KOPT-K1 (cell line): Measurements from ENCODE around the gene ZNF143.
"Not testable (repeated sequence)": the region's sequence is repeated elsewhere in the genome, so short reads cannot be mapped to it uniquely, and the experiment has no call there.

Experiments used
- H3K27ac ChIP-seq: fragments of 200-600 bp; sonication (generic); 2 replicates; pipeline ENCODE4 v1.5.1; 2016; ENCODE audit warnings: antibody characterized with exemption, mild to moderate bottlenecking, low read depth, low read length; ENCODE audit not compliant: poor library complexity, severe bottlenecking
- H3K36me3 ChIP-seq: fragments of 200-600 bp; sonication (generic); 2 replicates; pipeline ENCODE4 v1.5.1; 2017; ENCODE audit warnings: antibody characterized with exemption, mild to moderate bottlenecking, low read length, moderate library complexity; ENCODE audit not compliant: insufficient read depth
- H3K9me3 ChIP-seq: fragments of 200-600 bp; sonication (generic); 2 replicates; pipeline ENCODE4 v1.5.1; 2017; ENCODE audit warnings: antibody characterized with exemption, low read length, mild to moderate bottlenecking; ENCODE audit not compliant: insufficient read depth, poor library complexity, severe bottlenecking

The ZNF143 gene

DNA sequence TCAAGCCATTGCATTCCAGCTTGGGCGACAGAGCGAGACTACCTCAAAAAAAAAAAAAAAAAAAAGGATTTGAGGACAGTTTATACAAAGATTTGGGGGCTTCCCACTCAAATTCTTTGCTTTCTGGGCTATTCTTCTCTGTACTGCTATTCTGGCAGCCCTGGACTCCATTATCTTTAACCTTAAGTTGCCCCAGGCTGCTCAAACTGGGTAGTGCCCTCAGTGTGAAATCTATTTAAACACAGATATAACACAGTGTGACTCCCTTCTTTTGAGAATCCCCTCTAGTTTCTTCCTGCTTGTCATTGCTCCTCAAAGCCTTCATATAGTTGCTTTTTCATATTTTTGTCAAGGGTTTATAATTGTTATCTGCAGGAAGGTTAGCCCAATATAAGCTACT lies 63.2 kb downstream of the ZNF143 start:
- no peak overlapping the region for H3K27ac ChIP-seq

DNA sequence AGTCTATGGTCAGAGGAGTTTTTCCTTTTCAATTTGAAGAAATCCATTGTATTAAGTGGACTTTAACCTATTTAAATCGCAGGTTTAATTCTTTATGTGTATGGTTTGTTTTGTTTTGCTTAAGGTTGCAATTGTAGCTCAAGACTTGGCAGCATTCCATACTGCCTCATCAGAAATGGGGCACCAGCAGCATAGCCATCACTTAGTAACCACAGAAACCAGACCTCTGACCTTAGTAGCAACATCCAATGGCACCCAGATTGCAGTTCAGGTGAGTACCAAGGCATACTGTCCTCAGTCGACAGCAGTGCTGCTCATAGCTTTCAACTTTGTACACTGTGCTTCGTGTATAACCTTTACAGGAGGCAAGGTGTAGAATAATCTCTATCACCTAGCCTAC lies 64.3 kb downstream of the ZNF143 start:
- peaks cover 27% of the 10 kb centered on the region for H3K36me3 ChIP-seq
- no peak overlapping the region for H3K27ac ChIP-seq
- no peaks in the 10 kb centered on the region for H3K9me3 ChIP-seq

More for the DNA sequence above, 63.2 kb downstream of the ZNF143 start:
- no peaks in the 10 kb centered on the region for H3K9me3 ChIP-seq
- peaks cover 33% of the 10 kb centered on the region for H3K36me3 ChIP-seq

DNA sequence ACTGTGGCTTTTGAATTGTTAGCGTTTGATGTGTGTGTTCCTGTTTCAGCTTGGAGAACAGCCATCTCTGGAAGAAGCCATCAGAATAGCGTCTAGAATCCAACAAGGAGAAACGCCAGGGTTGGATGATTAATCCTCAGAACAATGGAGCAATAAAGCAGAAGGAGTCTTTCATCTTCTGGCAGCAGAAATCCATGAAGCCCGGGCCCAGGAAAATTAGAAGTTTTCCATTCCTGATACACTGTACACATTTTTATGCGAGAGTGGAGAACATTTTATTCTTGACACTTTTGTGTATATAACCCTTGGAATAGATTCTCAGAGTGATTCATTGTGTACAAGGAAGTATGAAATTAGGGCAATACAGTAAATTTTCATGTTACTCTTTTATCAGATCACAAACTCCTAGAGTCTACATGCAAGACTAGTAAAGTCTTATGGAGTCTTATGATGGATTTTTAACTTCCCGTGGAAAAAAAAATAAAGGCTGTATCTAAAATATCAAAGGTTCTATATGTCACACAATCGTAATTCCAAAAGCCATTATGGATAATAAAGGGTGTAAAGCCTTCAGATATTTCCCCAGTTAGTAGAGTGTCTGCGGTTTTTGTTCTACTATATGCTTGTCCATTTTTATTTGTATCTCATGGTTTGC lies 66.8 kb downstream of the ZNF143 start:
- no peak overlapping the region for H3K27ac ChIP-seq
- peaks cover 27% of the 10 kb centered on the region for H3K36me3 ChIP-seq
- H3K9me3 ChIP-seq: no peaks in the 10 kb centered on the region

DNA sequence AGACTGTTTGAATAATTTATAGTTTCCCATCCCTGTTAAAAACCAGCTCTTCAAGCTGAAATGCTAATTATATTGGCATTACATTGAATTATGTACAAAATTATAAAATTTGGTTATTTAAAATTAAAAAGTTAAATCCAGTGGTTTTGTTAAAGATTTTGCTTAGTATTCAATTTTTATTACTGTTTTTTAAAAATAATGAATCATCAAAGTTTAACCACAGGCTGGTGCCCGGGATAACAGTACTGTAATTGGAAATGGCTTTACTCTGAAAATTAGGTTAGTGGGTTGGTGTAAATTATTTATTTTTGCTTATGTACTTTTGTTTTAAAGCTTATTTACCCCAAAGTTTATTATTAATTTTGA lies 67.3 kb downstream of the ZNF143 start:
- Histone ChIP-seq H3K9me3 (no peaks in the 10 kb centered on the region), H3K27ac (no peak overlapping the region), H3K36me3 (peaks cover 27% of the 10 kb centered on the region)

DNA sequence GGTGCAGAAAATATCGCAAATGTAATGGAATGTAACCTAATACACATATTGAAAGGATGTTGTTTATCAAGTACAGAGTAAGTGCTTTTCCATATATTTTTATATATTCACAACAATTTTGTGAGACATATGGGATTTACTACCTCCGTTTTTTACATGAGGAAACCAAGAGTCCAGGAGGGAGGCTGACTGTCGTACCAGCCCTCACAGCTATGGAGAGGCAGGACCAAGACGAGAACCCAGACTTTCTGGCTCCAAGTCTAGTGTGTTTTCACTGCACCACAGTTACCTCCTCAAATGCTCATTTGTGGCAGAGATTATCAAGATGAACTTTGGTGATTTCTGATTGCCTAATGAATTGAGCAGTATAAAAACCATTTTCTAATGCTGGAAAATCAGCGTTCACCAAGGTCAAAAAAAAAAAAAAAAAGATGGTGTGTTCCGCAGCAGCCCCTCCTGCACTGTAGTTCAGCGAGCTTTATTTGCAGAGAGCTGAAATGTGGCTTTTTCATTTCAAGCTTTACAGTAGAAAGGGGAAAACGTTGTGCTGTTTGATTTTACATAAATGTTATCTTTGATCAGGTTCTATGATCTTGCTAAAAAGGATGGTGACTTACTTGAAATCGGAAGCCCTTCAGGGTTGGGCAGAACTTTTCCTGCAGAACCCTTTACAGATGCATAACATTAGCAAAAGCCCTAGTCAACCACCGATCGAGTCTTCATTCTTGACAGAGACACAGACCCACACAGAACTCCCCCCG lies 67.9 kb downstream of the ZNF143 start:
- no peaks in the 10 kb centered on the region for H3K9me3 ChIP-seq
- no peak overlapping the region for H3K27ac ChIP-seq
- H3K36me3 ChIP-seq: peaks cover 27% of the 10 kb centered on the region

DNA sequence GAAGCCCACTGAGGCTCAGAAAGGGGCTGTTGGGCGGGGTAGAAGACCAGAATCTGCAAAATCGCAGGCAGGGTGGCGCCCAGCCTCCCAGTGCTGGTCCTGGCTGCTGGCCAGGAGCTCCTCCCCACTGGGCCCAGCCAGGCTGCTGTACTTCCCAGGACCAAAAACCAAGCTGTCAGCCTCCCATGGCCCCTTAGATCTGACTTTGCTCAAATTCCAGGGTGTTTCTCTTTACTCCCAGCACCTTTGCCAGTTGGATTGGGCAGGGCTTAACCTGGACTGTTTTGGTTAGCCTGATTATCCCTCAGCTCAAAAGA lies 68.5 kb downstream of the ZNF143 start:
- Histone ChIP-seq H3K36me3 (peaks cover 27% of the 10 kb centered on the region), H3K9me3 (no peaks in the 10 kb centered on the region), H3K27ac (no peak overlapping the region)

DNA sequence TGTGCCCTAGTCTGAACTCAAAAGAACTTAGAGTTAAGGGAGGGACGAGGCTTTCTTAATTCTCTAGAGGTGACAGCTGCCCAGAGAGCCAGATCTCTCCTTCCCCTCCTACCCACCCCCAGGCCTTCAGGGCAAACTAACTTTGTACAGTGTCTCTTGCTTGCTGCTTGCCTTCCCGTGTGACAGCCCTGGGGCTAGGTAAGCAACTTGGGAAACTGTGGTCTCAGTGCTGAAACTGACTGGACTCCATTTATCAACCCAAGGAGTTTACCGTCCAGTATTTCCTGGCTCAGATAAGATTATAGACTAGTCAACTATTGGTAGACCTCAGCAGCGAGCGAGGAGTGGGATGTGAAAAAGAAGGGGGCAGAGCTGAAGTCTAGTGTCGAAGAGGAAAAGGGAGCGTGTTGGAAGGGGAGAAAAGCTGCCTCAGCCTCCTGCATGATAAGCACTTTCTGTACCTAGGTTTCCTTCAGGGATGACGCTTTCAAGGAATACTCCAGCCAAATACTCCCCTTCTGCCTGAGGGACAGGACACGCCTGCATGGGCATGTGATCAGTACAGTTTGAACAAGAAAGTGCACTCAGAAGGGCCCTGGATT lies 69.3 kb downstream of the ZNF143 start:
- Histone ChIP-seq H3K9me3 (no peaks in the 10 kb centered on the region), H3K36me3 (peaks cover 23% of the 10 kb centered on the region), H3K27ac (no peak overlapping the region)

DNA sequence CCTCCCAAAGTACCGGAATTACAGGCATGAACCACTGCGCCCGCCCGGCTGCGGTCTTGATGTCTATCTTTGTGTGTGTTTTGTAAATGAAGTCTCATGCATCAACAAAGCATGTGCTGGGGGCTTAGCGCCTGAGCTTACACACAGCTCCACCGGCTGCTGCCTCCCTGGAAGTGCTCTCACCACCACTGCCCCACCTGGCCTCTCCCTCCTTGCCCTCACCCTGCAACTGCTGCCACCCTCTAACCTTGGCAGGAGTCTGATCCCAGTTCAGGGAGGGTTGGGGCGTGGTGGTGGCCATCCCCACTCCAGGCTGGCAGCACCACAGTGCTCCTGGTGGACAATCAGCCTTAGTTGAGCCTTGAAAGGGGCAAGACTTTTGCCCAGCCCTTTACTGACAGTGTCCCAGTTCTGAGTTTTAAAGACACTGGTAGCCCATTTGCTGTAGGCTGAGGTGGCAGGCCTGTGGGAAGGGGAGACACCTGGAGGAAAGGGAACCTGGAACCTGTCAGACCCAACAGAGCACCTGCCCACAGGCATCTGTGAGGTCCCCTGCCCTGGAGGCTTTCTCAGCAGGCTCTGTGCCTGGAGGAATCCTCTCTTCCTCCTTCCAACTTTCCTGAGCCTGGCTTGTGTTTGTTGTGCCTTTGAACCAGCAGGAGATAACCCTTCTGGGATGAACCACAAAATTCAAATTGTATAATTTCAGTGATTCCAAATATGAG lies 70.3 kb downstream of the ZNF143 start:
- Histone ChIP-seq H3K36me3 (peaks cover 14% of the 10 kb centered on the region), H3K27ac (no peak overlapping the region), H3K9me3 (no peaks in the 10 kb centered on the region)

DNA sequence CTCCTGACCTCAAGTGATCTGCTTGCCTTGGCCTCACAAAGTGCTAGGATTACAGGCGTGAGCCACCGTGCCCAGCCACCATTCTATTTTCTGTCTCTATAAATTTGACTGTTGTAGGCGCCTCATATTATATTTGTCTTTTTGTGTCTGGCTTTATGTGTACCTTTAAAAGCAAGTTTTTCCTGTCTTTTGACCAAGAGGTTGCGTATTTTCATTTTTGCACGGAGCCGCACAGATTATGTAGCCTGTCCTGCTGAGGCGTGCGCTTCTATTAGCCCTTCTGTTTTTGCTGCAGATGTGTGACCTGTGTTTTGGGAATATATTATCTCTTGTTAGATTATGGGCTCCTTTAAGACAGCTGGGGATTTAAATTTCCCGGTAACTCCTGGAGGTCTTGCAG lies 72.2 kb downstream of the ZNF143 start:
- no peaks in the 10 kb centered on the region for H3K9me3 ChIP-seq
- H3K27ac ChIP-seq: no peak overlapping the region
- peaks cover under 1% of the 10 kb centered on the region; the same call in 1 of the 2 replicates for H3K36me3 ChIP-seq

DNA sequence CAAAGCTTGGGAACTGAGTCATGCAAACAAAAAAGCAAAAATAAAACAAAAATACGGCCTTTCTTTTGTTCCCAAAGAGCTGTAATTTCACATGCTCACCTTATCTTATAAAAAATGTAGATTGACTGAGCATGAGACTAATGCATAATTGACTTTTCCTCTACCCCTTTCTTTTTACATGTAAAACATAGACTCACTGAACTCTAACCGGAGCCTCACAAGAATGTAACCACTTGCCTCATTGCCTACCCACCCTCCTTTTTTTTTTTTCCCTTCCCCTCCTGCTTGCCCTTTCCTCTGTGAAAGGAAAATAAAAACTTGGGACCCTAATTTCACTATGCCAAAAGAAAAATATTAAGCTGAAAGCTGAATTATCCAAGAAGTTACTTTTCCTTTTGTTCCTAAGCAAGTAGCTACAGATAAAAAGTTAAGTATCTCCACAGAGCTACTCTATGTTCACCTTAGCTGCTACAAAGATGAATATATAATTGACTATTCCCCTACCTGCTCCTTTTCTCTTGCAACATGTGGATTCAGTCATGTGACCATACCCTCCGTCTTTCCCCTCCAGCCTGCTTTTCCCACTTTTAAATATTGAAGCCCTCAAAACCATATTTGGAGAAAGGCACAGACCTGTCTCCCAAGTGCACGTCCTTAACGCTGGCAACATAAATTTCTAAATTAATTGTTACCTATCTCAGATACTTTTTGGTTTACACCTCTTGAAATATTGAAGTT lies 73.1 kb downstream of the ZNF143 start:
- no peak overlapping the region for H3K27ac ChIP-seq
- H3K36me3 ChIP-seq: no peaks in the 10 kb centered on the region
- H3K9me3 ChIP-seq: no peaks in the 10 kb centered on the region

DNA sequence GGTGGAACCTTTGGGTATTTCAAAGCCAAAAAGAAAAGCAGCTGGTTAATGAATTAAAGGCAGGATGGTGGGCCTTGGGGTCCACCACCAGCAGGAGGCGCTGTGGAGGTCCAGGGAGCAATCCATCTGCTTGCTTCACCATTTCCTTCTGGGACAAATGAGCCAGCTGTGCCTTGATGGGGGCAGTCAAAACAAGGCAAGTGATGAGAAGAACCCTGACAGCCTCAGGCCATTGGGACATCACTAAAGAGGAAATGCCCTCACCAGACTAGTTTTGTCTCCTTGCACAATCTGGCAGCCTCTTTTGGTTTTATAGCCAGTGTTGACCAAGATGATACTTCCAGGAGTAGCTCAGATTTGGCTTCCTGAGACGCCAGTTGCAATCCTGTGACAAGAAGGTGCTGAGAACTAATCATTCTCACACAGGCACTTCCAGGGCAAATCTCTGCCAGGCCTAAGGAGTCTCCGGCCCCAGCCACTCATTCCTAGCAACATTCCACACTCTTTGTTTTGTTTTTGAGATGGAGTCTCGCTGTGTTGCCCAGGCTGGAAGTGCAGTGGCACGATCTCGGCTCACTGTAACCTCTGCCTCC lies 74.5 kb downstream of the ZNF143 start:
- Histone ChIP-seq H3K36me3 (no peaks in the 10 kb centered on the region), H3K9me3 (no peaks in the 10 kb centered on the region), H3K27ac (no peak overlapping the region)

DNA sequence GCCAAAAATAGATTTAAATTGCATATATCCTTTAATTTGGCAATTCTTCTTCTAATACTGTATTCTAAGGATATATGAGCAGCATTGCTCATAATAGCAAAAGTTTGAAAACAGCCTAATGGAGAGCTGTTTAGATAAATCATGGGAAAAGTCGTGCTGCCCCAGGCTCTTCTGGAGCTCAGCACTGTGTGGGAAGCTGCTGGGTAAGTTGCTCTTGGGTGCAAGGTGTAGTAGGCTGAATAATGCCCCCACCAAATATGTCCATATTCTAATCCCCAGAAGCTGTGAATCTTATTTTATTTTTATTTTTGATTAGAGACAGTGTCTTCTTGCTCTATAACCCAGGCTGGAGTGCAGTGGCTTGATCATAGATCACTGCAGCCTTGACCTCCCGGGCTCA lies 77.7 kb downstream of the ZNF143 start:
- no peak overlapping the region for H3K27ac ChIP-seq
- H3K36me3 ChIP-seq: no peaks in the 10 kb centered on the region
- no peaks in the 10 kb centered on the region for H3K9me3 ChIP-seq

DNA sequence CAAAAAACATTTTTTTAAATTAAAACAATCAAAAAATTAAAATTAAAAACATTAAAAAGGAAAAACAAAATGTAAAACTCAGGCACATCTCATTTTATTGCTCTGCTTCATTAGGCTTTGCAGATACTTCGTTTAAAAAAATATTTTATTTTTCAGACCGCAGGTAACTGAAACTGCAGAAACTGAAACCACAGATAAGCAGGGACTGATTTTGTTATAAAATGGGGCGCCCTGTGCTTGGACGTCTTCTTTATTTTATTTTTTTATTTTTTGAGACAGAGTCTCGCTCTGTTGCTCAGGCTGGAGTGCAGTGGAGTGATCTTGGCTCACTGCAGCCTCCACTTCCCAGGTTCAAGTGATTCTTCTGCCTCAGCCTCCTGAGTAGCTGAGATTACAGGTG lies 88.4 kb downstream of the ZNF143 start:
- not testable (repeated sequence) for H3K36me3 ChIP-seq, H3K9me3 ChIP-seq, H3K27ac ChIP-seq

DNA sequence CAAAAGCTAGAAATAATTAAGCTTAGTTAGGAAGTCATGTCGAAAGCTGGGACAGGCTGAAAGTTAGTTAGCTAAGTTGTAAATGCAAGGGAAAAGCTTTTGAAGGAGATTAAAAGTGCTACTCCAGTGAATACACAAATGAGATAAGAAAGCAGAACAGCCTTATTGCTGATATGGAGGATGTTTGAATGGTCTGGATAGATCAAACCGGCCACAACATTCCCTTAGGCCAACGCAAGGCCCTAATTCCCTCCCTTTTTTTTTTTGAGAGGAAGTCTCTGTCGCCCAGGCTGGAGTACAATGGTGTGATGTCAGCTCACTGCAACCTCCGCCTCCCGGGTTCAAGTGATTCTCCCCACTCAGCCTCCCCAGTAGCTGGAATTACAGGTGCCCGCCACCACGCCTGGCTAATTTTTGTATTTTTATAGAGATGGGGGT lies 89.4 kb downstream of the ZNF143 start:
- Histone ChIP-seq H3K36me3 (no peaks in the 10 kb centered on the region), H3K9me3 (no peaks in the 10 kb centered on the region), H3K27ac (no peak overlapping the region)
